Psoas muscle (tissue), 8 donors: ENCODE measurements around the gene SFI1. TPM values are rescaled to one million over a fixed set of nuclear protein-coding genes. Genes with fewer than 3 reads are reported as not detected.

Source experiments
- ATAC-seq, 4 donors: fragments of 200-7000 bp; cut with Tn5 transposase; one replicate each; pipeline ENCODE4 v1.9.1; 2020; ENCODE audit warnings: moderate library complexity in 3 of 4, mild to moderate bottlenecking in 2 of 4
- DNase-seq, 2 donors: peaks; one replicate each; pipeline ENCODE4 v3.0.0-alpha.2; 2020
- H3K27ac ChIP-seq: fragments of 200-600 bp; one replicate; pipeline ENCODE4 v1.8.0; 2022
- H3K27me3 ChIP-seq, 3 donors: fragments of 200-600 bp in 1 of 3; one replicate each; pipeline versions ENCODE4 v1.6.1 to v1.8.0; 2013 to 2022; ENCODE audit warnings: low read length in 2 of 3, mild to moderate bottlenecking in 2 of 3, moderate library complexity in 1 of 3; ENCODE audit not compliant: insufficient read depth in 3 of 3
- H3K36me3 ChIP-seq, 2 donors: fragments of 200-600 bp in 1 of 2; one replicate each; pipeline versions ENCODE4 v1.6.1 to v1.8.0; 2013 to 2022; ENCODE audit warnings: low read depth in 1 of 2, mild to moderate bottlenecking in 1 of 2, moderate library complexity in 1 of 2; ENCODE audit not compliant: insufficient read depth in 1 of 2
- H3K4me1 ChIP-seq: fragments of 200-600 bp; one replicate; pipeline ENCODE4 v1.8.0; 2022
- H3K4me3 ChIP-seq: fragments of 200-600 bp; one replicate; pipeline ENCODE4 v1.8.0; 2022; ENCODE audit warnings: mild to moderate bottlenecking
- H3K9me3 ChIP-seq: fragments of 200-600 bp; one replicate; pipeline ENCODE4 v1.8.0; 2022
- CTCF ChIP-seq: fragments of 200-600 bp; IDR thresholded peaks from one replicate; pipeline ENCODE4 v1.8.0; 2022; ENCODE audit warnings: antibody characterized with exemption
- WGBS, 3 donors: extraction: QIAGEN DNeasy Blood & Tissue Kit; methylation state at CpG; one replicate each; pipeline versions ENCODE4 v1.1.6 to v1.1.7; 2013; 5-methylcytosine and 5-hydroxymethylcytosine counted together
- intact Hi-C, 2 donors: fragments of 100-400 bp; cut with DNase I; formaldehyde crosslinking; loops; one replicate each; pipeline versions ENCODE4 v1.11.0 to v1.14.2; 2022
- polyA plus RNA-seq, 3 donors: library from polyadenylated mRNA; stranded (reverse); fragments of 200-250 nt; gene quantifications; one replicate each; pipeline ENCODE4 v1.2.3, GENCODE V29; 2013
- total RNA-seq, 4 donors: library from RNA; stranded (reverse); fragmentation: NEBNext Ultra II Directional in 2 of 4; extraction: Animal tissue kit (Norgen Biotek cat#: 25700) in 2 of 4; gene quantifications; one replicate each; pipeline versions ENCODE4 v1.2.1 to v1.2.4, GENCODE V29; 2021 to 2023
- donor health status: healthy with polysubstance abuse.
- donor health status: DM: no; HTN: no; CAD: no; lungs with moderate emphysema.
- donor health status: Bipolar disorder and iron deficiency.
- donor health status: healthy.
- donor health status: DM: yes; HTN: yes; CAD: no.
- donor health status: DM: no; HTN: no; CAD: no.
- donor health status: DM: no; HTN: no; CAD: no.
- donor health status: DM: yes; HTN: yes; CAD: no.

Gene SFI1
- total and polyA plus RNA-seq, 7 donors: 1.5 to 8.6 (median 3.9) TPM

DNA sequence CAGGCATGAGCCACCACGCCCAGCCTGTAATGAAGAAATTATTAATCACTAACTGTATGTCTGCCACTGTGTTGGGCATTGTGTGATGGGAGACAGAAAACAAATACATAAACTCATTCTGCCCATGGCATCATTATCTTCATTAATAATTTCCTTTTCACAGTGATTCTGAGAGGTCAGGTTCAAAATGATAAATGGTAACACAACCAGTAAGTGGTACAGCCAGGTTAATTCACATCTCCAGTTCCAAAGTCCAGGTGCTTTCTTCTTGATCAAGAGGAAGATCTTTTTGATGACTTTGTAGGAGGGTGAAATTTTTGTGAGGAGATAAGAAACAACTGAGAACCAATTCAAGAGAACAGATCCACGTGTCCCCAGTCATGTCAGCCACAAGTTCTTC, 98.9 kb downstream of the SFI1 start:
- H3K27me3 ChIP-seq: no peaks in the 10 kb centered on the region
- no peak overlapping the region for H3K4me3 ChIP-seq
- H3K4me1 ChIP-seq: no peaks in the 10 kb centered on the region
- no peak overlapping the region for H3K27ac ChIP-seq
- WGBS, 3 donors: 88 to 95% (median 91%) methylated on average over 2 of the region's 2 CpGs
- no peaks in the 10 kb centered on the region for H3K36me3 ChIP-seq
- no peaks in the 10 kb centered on the region for H3K9me3 ChIP-seq
- DNase-seq: no peak
- no peak for TF ChIP-seq CTCF
- no peak for ATAC-seq
- intact Hi-C loops: no loop called here

DNA sequence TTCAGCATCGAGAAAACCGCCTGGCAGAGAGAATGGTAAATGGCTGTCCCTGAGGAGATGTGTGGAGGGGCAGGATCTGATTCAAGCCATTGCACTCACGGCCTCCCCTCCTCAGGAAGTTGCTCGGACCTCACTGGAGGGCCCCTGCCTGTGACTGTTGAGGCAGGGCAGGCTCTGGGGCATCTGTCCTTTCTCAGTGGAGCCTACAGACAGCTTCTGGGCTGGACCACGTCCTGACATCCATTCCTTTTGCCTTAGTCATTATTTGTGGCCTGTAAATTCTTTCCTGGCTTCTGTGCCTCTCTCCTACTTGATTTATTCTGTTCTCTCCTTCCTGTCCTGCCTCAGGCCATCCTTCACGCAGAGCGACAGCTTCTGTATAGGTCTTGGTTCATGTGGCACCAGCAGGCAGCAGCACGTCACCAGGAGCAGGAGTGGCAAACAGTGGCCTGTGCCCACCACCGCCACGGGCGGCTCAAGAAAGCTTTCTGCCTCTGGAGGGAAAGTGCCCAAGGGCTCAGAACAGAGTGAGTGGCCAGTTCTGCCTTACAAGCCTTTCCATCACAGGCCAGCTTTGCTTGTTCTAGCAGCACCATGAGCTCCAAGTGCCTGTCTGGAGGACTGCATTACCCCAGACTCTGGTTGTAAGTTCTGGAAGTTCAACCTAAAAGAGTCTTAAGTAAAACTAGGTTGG, 106.1 kb downstream of the SFI1 start:
- Histone ChIP-seq H3K36me3 (peaks cover 0 to 3% of the 10 kb centered on the region in 2 donors), H3K4me1 (no peaks in the 10 kb centered on the region), H3K4me3 (no peak overlapping the region), H3K27ac (no peak overlapping the region), H3K27me3 (no peaks in the 10 kb centered on the region), H3K9me3 (no peaks in the 10 kb centered on the region)
- DNase-seq (no peak), ATAC-seq (no peak)
- intact Hi-C loops: no loop called here
- 81 to 82% (median 82%) methylated on average over 11 of the region's 11 CpGs for WGBS, 3 donors
- no peak for TF ChIP-seq CTCF

GRCh38 chr22:31603081-31603525, 106.8 kb downstream of the SFI1 start:
- Histone ChIP-seq H3K4me1 (no peaks in the 10 kb centered on the region), H3K27ac (no peak overlapping the region), H3K9me3 (no peaks in the 10 kb centered on the region), H3K36me3 (peaks cover 0 to 3% of the 10 kb centered on the region in 2 donors), H3K4me3 (no peak overlapping the region), H3K27me3 (no peaks in the 10 kb centered on the region)
- intact Hi-C loops: no loop called here
- ATAC-seq (no peak), DNase-seq (no peak)
- WGBS, 3 donors: 85 to 92% (median 88%) methylated on average over 10 of the region's 10 CpGs
- no peak for TF ChIP-seq CTCF

DNA sequence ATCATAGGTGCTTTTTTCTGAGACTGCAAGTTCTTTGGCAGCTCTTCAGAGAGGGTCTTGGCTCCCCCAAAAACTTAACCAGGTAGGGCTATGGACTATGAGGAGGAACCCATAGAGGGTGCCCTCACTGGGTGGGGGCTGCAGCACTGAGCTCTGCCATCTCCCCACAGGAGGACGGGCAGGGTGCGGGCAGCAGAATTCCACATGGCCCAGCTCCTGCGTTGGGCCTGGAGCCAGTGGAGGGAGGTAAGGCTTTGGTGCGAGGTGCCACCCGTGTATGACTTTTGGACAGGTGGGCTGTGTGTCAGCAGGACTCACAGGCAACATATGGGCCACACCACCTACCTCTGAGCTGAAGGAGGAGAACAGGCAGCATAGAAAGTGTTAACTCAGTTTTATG, 107.2 kb downstream of the SFI1 start:
- Histone ChIP-seq H3K36me3 (peaks cover 0 to 3% of the 10 kb centered on the region in 2 donors), H3K27me3 (no peaks in the 10 kb centered on the region), H3K27ac (no peak overlapping the region), H3K9me3 (no peaks in the 10 kb centered on the region), H3K4me1 (no peaks in the 10 kb centered on the region), H3K4me3 (no peak overlapping the region)
- intact Hi-C loops: no loop called here
- 88 to 93% (median 92%) methylated on average over 5 of the region's 5 CpGs for WGBS, 3 donors
- TF ChIP-seq CTCF: no peak
- DNase-seq (no peak), ATAC-seq (no peak)
